Trophoblast cell (in vitro differentiated cells and primary cell): Measurements from ENCODE around the gene CAPN14.

Source experiments
- DNase-seq, 2 donors: peaks; one replicate each; pipeline ENCODE4 v3.0.0-alpha.2; 2016
- H2AFZ ChIP-seq: 2 replicates; pipeline ENCODE4 v1.6.1; 2013; ENCODE audit warnings: low read length, moderate library complexity, mild to moderate bottlenecking; ENCODE audit not compliant: insufficient read depth, poor library complexity
- H2AK5ac ChIP-seq: 2 replicates; pipeline ENCODE4 v1.6.1; 2013; ENCODE audit warnings: mild to moderate bottlenecking, low read length
- H2BK120ac ChIP-seq: 2 replicates; pipeline ENCODE4 v1.6.1; 2013; ENCODE audit warnings: low read length, mild to moderate bottlenecking, moderate library complexity; ENCODE audit not compliant: insufficient read depth, poor library complexity
- H2BK12ac ChIP-seq: 2 replicates; pipeline ENCODE4 v1.6.1; 2013; ENCODE audit warnings: mild to moderate bottlenecking, low read length, moderate library complexity
- H2BK5ac ChIP-seq: 2 replicates; pipeline ENCODE4 v1.6.1; 2013; ENCODE audit warnings: low read length, low read depth, moderate library complexity, mild to moderate bottlenecking; ENCODE audit not compliant: poor library complexity
- H3K14ac ChIP-seq: 2 replicates; pipeline ENCODE4 v1.6.1; 2013; ENCODE audit warnings: mild to moderate bottlenecking, low read length
- H3K18ac ChIP-seq: 2 replicates; pipeline ENCODE4 v1.6.1; 2013; ENCODE audit warnings: mild to moderate bottlenecking, low read length
- H3K23ac ChIP-seq: 2 replicates; pipeline ENCODE4 v1.6.1; 2013; ENCODE audit warnings: low read length
- H3K27ac ChIP-seq: 2 replicates; pipeline ENCODE4 v1.5.1; 2013; ENCODE audit warnings: low read depth, mild to moderate bottlenecking, inconsistent platforms, low read length, moderate library complexity
- H3K27me3 ChIP-seq: 2 replicates; pipeline ENCODE4 v1.6.1; 2013; ENCODE audit warnings: inconsistent platforms, mild to moderate bottlenecking, low read length, moderate library complexity; ENCODE audit not compliant: insufficient read depth
- H3K36me3 ChIP-seq, 2 experiments: 1 replicate in 1 of 2; 2 replicates in 1 of 2; pipeline ENCODE4 v1.6.1; 2013; ENCODE audit warnings: low read length in 2 of 2, mild to moderate bottlenecking in 2 of 2, moderate library complexity in 1 of 2; ENCODE audit not compliant: insufficient read depth in 2 of 2, control insufficient read depth in 1 of 2
- H3K4ac ChIP-seq: 2 replicates; pipeline ENCODE4 v1.6.1; 2013; ENCODE audit warnings: low read depth, mild to moderate bottlenecking, low read length, moderate library complexity
- H3K4me1 ChIP-seq, 2 experiments: 1 replicate in 1 of 2; 2 replicates in 1 of 2; pipeline ENCODE4 v1.6.1; 2013; ENCODE audit warnings: low read length in 2 of 2, mild to moderate bottlenecking in 2 of 2, moderate library complexity in 1 of 2; ENCODE audit not compliant: insufficient read depth in 2 of 2, control insufficient read depth in 1 of 2
- H3K4me2 ChIP-seq: 2 replicates; pipeline ENCODE4 v1.6.1; 2013; ENCODE audit warnings: inconsistent platforms, mild to moderate bottlenecking, low read length, moderate library complexity
- H3K4me3 ChIP-seq: 2 replicates; pipeline ENCODE4 v1.5.1; 2013; ENCODE audit warnings: mild to moderate bottlenecking, low read depth, low read length, inconsistent platforms
- H3K79me1 ChIP-seq: one replicate; pipeline ENCODE4 v1.6.1; 2013; ENCODE audit warnings: low read length
- H3K79me2 ChIP-seq: 2 replicates; pipeline ENCODE4 v1.6.1; 2013; ENCODE audit warnings: low read length, mild to moderate bottlenecking; ENCODE audit not compliant: control insufficient read depth, insufficient read depth, poor library complexity
- H3K9ac ChIP-seq: 2 replicates; pipeline ENCODE4 v1.6.1; 2013; ENCODE audit warnings: mild to moderate bottlenecking, low read length
- H3K9me3 ChIP-seq: 2 replicates; pipeline ENCODE4 v1.6.1; 2013; ENCODE audit warnings: low read depth, mild to moderate bottlenecking, control low read depth, inconsistent platforms, low read length; ENCODE audit not compliant: insufficient read depth
- H4K12ac ChIP-seq: 2 replicates; pipeline ENCODE4 v1.6.1; 2013; ENCODE audit warnings: low read depth, mild to moderate bottlenecking, low read length, moderate library complexity
- H4K8ac ChIP-seq: 2 replicates; pipeline ENCODE4 v1.6.1; 2013; ENCODE audit warnings: low read depth, mild to moderate bottlenecking, low read length, moderate library complexity
- H4K91ac ChIP-seq: one replicate; pipeline ENCODE4 v1.6.1; 2013; ENCODE audit warnings: low read depth, mild to moderate bottlenecking, low read length, moderate library complexity
- WGBS: extraction: QIAGEN DNeasy Blood & Tissue Kit; methylation state at CpG from one replicate; pipeline ENCODE4 v1.1.7; 2013; ENCODE audit warnings: missing lambda C conversion rate; ENCODE audit not compliant: insufficient read length, insufficient coverage; ENCODE audit errors: extremely low coverage; 5-methylcytosine and 5-hydroxymethylcytosine counted together

Gene CAPN14

GRCh38 chr2:31205613-31206012 is 11.7 kb downstream of the CAPN14 start:
- no peak overlapping the region for H3K23ac ChIP-seq
- no peak overlapping the region for H4K8ac ChIP-seq
- peaks cover 0 to 2% of the 10 kb centered on the region in 2 experiments for H3K4me1 ChIP-seq
- H3K18ac ChIP-seq = no peak overlapping the region
- H3K79me2 ChIP-seq = no peaks in the 10 kb centered on the region
- H3K27ac ChIP-seq = no peak overlapping the region
- DNase-seq = no peak
- H2BK12ac ChIP-seq = no peak overlapping the region
- H4K12ac ChIP-seq = no peak overlapping the region
- H3K4me2 ChIP-seq = no peak overlapping the region
- no peak overlapping the region for H2AFZ ChIP-seq
- no peak overlapping the region for H2BK120ac ChIP-seq
- H3K4ac ChIP-seq = no peak overlapping the region
- no peak overlapping the region for H3K9ac ChIP-seq
- no peak overlapping the region for H3K14ac ChIP-seq
- peaks cover 2% of the 10 kb centered on the region for H3K9me3 ChIP-seq
- H3K27me3 ChIP-seq = no peaks in the 10 kb centered on the region
- no peak overlapping the region for H3K4me3 ChIP-seq
- H2BK5ac ChIP-seq = no peak overlapping the region
- no peak overlapping the region for H4K91ac ChIP-seq
- H3K36me3 ChIP-seq = no peaks in the 10 kb centered on the region
- no CpG with 5 or more reads among the region's 3 CpGs for WGBS
- H3K79me1 ChIP-seq = no peaks in the 10 kb centered on the region
- H2AK5ac ChIP-seq = no peak overlapping the region

GRCh38 chr2:31205186-31205585 is 12.1 kb downstream of the CAPN14 start:
- no peak overlapping the region for H2BK12ac ChIP-seq
- H2AFZ ChIP-seq = no peak overlapping the region
- H3K79me2 ChIP-seq = no peaks in the 10 kb centered on the region
- H4K12ac ChIP-seq = no peak overlapping the region
- no peak overlapping the region for H3K27ac ChIP-seq
- no peak overlapping the region for H3K9ac ChIP-seq
- H3K18ac ChIP-seq = no peak overlapping the region
- WGBS = no CpG with 5 or more reads among the region's 9 CpGs
- H3K4ac ChIP-seq = no peak overlapping the region
- no peak overlapping the region for H3K4me2 ChIP-seq
- no peak overlapping the region for H2AK5ac ChIP-seq
- H3K4me3 ChIP-seq = no peak overlapping the region
- no peaks in the 10 kb centered on the region for H3K27me3 ChIP-seq
- H3K36me3 ChIP-seq = no peaks in the 10 kb centered on the region
- H3K23ac ChIP-seq = no peak overlapping the region
- H3K9me3 ChIP-seq = peaks cover 2% of the 10 kb centered on the region
- H3K79me1 ChIP-seq = no peaks in the 10 kb centered on the region
- H2BK5ac ChIP-seq = no peak overlapping the region
- no peak overlapping the region for H4K91ac ChIP-seq
- peaks cover 0 to 2% of the 10 kb centered on the region in 2 experiments for H3K4me1 ChIP-seq
- H3K14ac ChIP-seq = no peak overlapping the region
- DNase-seq = no peak
- H2BK120ac ChIP-seq = no peak overlapping the region
- no peak overlapping the region for H4K8ac ChIP-seq

GRCh38 chr2:31204783-31205182 is 12.5 kb downstream of the CAPN14 start:
- Histone ChIP-seq H3K23ac (no peak overlapping the region), H3K14ac (no peak overlapping the region), H3K18ac (no peak overlapping the region), H4K12ac (no peak overlapping the region), H3K79me2 (no peaks in the 10 kb centered on the region), H2BK120ac (no peak overlapping the region), H3K9ac (no peak overlapping the region), H3K4me1 (peaks cover 0 to 2% of the 10 kb centered on the region in 2 experiments), H3K36me3 (no peaks in the 10 kb centered on the region), H2BK12ac (no peak overlapping the region), H3K27me3 (no peaks in the 10 kb centered on the region), H3K27ac (no peak overlapping the region), H3K4me2 (no peak overlapping the region), H3K9me3 (peaks cover 2% of the 10 kb centered on the region), H2BK5ac (no peak overlapping the region), H2AK5ac (no peak overlapping the region), H2AFZ (no peak overlapping the region), H4K8ac (no peak overlapping the region), H3K4ac (no peak overlapping the region), H4K91ac (no peak overlapping the region), H3K79me1 (no peaks in the 10 kb centered on the region), H3K4me3 (no peak overlapping the region)
- no peak for DNase-seq
- WGBS = no CpG with 5 or more reads among the region's 6 CpGs

GRCh38 chr2:31203916-31204315 is 13.4 kb downstream of the CAPN14 start:
- Histone ChIP-seq H3K14ac (no peak overlapping the region), H2AFZ (no peak overlapping the region), H3K4me3 (no peak overlapping the region), H3K4ac (no peak overlapping the region), H4K8ac (no peak overlapping the region), H3K9ac (no peak overlapping the region), H2BK120ac (no peak overlapping the region), H4K12ac (no peak overlapping the region), H3K23ac (no peak overlapping the region), H3K4me1 (peaks cover 0 to 2% of the 10 kb centered on the region in 2 experiments), H3K79me1 (no peaks in the 10 kb centered on the region), H3K4me2 (no peak overlapping the region), H4K91ac (no peak overlapping the region), H2BK5ac (no peak overlapping the region), H3K36me3 (no peaks in the 10 kb centered on the region), H3K27me3 (no peaks in the 10 kb centered on the region), H3K9me3 (peaks cover 2% of the 10 kb centered on the region), H2BK12ac (no peak overlapping the region), H3K79me2 (no peaks in the 10 kb centered on the region), H3K18ac (no peak overlapping the region), H3K27ac (no peak overlapping the region), H2AK5ac (no peak overlapping the region)
- DNase-seq = no peak
